ENCODE data around the gene SUSD6.
"Not testable (repeated sequence)": the region's sequence is repeated elsewhere in the genome, so short reads cannot be mapped to it uniquely, and the experiment has no call there.

Gene SUSD6

DNA sequence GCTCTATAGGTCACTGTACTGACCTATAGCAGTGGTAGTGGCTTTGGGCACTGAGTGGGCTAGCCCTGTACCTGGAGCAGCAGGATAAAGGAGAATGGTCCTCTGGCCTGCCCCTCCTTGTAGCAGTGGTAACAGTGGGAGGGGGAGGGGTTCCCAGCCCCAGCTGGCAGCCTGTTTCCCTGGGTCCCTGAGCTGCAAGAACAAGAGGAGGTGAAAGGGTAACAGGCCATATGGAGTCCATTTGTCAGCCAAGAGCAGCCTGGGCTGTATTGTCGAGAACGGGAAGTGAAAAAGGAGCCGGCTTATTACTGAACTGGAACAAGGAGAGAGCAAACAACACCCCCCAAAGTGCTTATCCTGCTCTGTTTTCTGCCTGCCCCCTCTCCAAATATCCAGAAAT is 81.7 kb downstream of the SUSD6 start:
- in situ Hi-C loops (cut with HindIII; ENCODE audit: low sequenced_read_pairs), result no loop called here

DNA sequence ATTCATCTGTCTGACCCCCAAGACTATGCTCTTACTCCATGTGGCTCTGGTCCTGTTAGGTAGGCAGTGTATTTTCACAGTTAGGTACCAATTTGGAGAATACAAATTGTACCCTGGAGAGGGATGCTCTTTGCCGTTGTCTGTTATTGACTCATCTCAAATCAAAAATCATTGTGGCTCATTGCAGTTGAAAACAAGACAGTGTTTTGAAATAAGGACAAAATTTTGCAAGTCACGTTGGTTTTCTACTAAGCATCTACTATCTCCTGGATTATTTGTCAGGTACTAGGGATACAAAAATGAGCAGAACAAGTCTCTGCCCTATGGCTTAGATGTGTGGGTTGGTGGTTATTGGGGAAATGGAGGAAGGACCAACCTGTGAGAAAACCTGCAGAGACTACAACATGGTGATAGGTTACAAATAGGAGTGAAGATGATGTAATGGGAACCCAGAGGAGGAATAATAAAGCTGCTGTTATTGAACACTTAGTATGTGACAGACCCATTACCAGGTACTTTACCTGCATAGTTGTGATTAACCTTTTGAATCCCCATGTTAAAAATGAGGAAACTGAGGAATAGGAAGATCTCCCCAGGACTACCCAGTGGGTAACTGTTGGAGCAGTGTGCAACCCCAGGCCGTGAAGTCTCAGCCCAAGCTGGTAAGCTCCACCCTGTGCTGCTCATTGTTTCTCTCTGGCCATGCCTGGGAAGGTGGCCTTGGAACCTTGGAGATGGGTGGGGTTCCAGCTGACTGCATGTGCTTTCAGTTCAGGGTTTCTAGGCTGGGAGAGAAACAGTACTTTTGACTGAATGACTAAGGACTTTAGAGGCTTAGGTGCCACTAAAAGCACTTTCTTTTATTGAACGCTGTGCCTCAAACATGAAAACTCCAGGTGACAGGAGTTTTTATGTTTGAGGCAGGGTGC is 82.7 kb downstream of the SUSD6 start:
- in situ Hi-C loops (cut with HindIII; ENCODE audit: low sequenced_read_pairs), result no loop called here

DNA sequence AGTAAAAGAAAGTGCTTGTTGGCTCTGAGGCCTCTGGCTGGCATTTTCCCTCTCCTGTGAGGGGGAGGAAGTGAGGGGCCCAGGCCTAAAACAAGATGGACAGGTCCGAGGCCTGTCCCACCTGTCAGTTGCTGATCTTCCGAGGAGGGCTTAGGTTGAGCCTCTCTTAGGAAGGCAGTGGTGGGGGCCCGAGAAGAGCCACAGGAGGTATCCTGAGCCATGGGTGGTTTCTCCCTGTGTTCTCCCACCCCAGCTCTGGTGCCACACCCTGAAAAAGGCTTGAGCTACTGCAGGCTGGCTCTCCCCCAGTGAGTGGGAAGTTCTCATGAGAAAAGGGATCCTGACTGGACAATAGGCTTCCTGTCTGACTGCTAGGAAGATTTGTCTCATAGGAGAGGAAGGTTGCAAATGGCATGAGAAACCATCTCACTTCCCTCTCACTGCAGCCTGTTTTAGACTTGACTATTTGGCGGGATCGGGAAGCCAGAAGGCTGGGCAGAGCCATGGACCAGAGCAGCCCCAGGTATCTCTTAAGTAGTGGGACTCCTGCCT is 83.4 kb downstream of the SUSD6 start:
- in situ Hi-C loops (cut with HindIII; ENCODE audit: low sequenced_read_pairs), result no loop called here

DNA sequence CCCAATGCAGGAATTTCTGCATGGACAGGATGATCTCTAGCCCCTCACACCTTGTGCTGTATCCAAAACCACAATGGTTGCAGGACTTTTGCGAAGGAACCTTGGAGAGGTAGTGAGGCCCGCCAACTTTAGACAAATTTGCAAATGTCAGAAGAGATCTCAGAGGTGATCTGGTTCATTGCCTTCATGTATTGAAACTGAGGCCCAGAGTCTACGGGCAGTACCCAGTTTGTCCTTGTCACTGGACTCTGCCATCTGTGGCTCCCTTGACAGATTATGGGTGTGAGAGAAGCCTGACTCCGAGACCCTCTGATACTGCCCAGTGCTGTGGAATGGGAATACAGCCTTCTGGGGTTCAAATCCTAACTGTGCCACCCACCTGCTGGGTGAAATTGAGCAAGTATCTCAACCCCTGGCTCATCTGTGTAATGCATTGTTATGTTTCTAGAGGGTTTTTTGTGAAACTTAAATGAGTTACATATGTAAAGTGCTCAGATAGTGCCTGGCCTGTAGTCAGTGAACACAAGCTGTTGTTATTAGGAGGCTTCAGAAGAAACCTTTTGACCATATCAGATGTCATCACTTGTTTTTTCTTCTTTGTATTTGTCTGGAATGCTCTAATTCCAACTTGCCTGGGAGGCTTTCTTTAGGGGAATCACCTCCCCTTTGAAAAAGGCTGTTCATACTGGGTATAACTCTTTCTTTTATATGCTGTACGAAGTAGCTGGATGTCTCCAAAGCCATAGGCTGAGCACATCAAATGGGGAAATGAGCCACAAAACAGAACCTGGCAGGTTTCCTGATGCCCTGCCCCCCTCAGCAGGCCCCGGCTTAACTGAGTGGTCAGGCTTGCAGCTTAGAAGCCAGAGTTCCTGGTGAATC is 84.2 kb downstream of the SUSD6 start:
- in situ Hi-C loops (cut with HindIII; ENCODE audit: low sequenced_read_pairs), result no loop called here

DNA sequence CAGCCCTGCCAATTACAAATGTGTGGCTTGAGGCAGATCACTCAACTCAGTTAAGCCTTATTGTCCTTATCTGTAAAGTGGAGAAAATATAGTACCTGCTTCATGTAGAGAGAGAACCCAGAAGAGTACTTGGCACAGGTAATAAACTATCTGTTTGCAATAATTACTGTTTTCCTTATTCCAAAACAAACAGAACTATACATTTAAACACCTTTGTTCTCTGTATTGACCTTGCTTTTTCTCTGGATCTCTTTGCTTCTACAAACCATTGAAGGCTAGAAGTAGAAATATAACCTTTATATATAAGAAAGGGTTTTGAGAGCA is 84.8 kb downstream of the SUSD6 start:
- in situ Hi-C loops (cut with HindIII; ENCODE audit: low sequenced_read_pairs), result no loop called here

DNA sequence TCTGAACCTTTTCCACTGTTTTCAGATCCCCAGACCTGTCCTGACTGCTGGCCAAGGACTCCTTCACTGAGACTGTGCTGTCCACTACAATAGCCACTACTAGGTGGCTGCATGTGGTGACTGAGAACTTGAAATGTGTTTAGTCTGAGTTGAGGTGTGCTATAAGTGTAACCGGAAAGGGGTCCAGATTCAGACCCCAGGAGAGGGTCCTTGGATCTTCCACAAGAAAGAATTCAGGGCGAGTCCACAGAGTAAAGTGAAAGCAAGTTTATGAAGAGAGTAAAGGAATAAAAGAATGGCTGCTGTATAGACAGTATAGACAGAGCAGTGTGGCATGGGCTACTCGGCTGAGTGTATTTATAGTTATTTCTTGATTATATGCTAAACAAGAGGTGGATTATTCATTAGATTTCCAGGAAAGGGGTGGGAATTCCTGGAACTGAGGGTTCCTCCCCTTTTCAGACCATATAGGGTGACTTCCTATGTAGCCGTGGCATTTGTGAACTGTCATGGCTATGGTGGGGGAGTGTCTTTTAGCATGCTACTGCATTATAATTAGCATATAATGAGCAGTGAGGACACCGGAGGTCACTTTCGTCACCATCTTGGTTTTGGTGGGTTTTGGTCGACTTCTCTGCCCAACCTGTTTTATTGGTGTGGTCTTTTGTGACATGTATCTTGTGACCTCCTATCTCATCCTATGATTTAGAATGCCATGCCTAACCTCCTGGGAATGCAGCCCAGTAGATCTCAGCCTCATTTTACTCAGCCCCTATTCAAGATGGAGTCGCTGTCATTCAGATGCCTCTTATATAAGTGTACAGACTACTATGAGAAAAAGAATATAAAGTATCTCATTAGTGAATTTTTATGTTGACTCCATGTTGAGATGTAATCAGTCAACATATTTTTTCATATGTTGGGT is 85.5 kb downstream of the SUSD6 start:
- in situ Hi-C loops (cut with HindIII; ENCODE audit: low sequenced_read_pairs), result no loop called here

DNA sequence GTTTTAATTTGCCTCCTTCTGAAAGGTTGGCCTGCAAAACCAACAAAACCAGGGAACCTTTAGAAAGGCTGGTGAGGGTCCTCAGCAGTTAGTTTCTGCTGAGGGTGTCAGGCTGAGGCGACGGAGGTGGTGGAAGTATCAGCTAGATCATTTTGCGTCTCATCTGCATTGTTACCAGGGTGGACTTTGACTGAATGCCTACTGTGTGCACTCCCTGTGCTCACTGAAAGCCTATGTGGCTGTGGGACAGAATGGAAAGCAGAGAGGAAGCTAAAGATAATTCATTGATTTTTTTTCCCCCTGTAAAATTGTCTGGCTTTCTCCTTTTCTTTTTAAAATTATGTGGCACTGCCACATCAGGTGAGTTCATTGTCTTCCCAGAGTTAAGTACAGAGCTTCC is 87.2 kb downstream of the SUSD6 start:
- in situ Hi-C loops (cut with HindIII; ENCODE audit: low sequenced_read_pairs), result no loop called here

DNA sequence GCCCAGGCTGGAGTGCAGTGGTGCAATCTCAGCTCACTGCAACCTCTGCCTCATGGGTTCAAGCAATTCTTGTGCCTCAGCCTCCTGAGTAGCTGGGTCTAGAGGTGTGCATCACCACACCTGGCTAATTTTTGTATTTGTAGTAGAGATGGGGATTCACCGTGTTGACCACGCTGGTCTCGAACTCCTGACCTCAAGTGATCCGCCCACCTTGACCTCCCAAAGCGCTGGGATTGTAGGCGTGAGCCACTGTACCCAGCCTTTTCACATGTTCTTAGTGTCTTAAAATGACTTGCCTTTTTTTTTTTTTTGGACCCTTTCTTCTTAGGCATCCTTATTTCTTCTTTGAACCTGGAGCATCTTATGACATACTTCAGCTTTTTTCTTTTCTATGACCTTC is 87.8 kb downstream of the SUSD6 start:
- in situ Hi-C loops (cut with HindIII; ENCODE audit: low sequenced_read_pairs), result not testable (repeated sequence)

DNA sequence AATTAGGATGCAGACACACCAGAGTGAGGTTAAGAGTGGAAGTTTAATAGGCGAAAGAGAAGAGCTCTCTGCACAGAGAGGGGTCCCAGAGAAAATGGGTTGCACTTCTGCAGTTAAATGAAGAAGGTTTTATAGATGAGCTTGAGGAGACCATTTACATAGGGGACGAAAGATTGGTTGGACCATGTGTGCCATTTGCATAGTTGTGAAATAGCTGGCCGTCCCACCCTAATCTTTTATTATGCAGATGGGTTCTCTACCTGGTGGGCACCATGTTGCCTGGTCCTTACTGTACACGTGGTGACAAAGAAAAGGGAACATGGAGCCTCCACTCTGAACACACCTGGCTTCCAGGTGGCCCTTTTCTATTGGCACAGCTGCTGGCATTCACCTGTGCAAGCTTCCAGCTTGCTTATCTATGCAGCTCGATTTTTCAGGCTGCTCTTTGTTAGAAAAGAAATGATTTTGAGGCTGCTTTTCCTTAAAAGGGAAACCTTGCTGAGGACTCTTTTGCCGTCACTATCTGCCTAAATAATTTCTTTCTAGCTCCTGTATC is 88.4 kb downstream of the SUSD6 start:
- in situ Hi-C loops (cut with HindIII; ENCODE audit: low sequenced_read_pairs), result loop anchor here (5.0 kb wide), 1 partner anchor 103 kb away; no protein-coding TSS in a partner anchor

DNA sequence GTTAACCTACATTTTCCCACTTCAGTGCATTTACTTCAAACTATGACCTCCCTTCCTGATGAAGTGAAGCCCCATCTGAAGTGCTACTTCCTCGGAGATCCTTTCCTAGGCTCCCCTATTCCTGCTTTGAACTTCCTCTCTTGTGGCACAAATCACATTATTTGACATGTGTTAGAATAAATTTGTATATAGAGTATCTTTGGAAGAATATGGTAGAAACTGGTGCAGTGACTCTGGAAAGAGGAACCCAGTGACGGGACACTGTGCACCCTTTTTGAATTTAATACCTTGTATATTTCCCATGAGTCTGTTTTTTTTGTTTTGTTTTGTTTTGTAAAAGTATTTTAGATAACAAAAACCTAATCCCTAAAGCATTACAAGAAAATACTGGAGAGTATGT is 89.2 kb downstream of the SUSD6 start:
- in situ Hi-C loops (cut with HindIII; ENCODE audit: low sequenced_read_pairs), result loop anchor here (5.0 kb wide), 1 partner anchor 103 kb away; no protein-coding TSS in a partner anchor

DNA sequence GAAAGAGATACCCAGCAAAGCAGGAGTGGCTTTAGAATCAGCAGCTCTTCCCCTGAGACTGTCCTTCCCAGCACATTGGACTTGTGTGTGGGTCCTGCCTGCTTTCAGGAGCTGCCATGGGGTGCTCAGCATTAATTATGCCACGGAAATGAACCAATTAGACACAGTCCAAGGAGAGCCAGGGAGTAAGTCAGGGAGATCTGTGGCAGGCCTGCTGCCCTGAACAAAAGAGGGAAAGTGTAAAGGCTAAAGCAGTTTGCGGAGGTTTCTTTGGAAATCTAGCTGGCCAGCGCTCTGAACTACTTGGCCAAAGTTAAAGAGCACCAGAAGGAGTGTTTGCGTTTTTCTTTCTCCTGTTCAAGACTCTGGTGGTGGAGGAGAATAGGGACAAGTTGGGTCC is 89.9 kb downstream of the SUSD6 start:
- in situ Hi-C loops (cut with HindIII; ENCODE audit: low sequenced_read_pairs), result loop anchor here (5.0 kb wide), 1 partner anchor 104 kb away; no protein-coding TSS in a partner anchor

DNA sequence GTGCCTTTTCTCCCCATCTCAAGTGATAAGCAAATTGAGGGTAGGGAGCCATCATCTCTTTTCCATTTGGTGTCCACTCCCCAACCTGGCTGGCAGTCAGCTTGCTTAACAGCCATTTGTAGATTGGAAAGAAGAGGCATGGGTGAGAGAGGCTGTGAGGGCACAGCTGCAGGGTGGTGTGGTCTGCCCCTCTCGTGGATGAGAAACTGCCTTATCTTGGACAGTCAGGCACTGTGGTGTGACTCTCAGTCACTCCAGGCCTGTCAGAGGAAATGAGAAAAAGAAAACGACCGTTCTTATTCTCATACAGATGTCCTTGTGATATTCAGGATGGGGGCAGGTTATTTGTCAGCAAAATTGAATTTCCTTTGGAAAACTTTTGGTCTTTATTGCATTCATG is 90.5 kb downstream of the SUSD6 start:
- in situ Hi-C loops (cut with HindIII; ENCODE audit: low sequenced_read_pairs), result loop anchor here (5.0 kb wide), 1 partner anchor 105 kb away; no protein-coding TSS in a partner anchor

DNA sequence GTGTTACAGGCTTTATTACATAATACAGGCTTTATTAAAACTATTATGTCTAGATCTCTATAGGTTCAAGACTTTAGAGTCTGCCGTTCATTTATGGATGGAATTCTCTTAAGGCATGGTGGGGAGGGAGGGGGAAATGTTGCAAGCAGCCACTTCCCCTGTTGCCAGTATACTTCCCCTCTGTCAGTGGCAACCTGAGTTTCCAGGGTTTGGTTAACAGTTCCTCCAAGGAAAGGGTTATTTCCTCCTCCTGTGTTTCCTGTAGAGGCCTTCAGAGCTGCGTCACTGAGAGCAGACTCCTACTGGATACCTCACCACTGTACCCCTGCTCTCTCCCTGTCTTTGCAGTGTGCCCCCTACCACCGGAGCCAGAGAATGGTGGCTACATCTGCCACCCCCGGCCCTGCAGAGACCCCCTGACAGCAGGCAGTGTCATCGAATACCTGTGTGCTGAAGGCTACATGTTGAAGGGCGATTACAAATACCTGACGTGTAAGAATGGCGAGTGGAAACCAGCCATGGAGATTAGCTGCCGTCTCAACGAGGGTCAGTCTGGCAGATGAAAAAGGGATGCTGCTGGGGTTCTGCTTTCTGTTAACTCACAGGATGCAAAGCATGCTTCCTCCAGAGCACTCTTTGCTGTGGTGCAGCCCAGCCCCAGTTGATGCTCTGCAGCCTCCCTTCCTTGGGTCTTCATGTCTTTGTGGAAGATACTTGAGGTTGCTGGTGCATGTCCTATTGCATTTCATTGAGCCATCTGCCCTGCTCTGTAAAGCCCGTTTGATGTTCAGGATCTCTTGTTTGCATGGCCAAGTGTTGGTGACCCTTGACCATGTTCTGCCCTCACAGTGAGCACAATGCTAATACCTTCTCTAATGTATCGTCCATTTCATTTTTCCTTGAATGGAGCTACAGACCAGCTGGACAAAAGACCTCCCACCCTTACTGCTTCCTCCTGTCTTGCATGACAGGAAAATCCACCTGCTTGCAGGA is 91.9 kb downstream of the SUSD6 start:
- in situ Hi-C loops (cut with HindIII; ENCODE audit: low sequenced_read_pairs), result loop anchor here (5.0 kb wide), 1 partner anchor 106 kb away; no protein-coding TSS in a partner anchor

DNA sequence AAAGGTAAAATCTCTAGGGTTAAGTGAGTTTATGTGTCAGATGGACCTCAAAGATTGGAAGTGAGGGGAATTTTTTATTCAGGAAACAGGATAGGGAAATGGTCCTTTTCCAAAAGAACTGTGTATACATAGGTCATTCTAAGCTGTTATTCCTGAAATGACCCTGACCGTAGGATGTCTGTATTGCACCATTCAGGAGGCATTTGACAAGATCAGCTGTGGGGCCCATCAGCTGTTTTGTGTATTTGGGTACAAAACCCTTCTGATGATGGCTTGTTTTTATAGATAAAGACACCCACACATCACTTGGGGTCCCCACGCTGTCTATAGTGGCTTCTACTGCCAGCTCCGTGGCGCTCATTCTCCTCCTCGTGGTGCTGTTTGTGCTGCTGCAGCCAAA is 92.9 kb downstream of the SUSD6 start:
- in situ Hi-C loops (cut with HindIII; ENCODE audit: low sequenced_read_pairs), result loop anchor here (5.0 kb wide), 1 partner anchor 107 kb away; no protein-coding TSS in a partner anchor

DNA sequence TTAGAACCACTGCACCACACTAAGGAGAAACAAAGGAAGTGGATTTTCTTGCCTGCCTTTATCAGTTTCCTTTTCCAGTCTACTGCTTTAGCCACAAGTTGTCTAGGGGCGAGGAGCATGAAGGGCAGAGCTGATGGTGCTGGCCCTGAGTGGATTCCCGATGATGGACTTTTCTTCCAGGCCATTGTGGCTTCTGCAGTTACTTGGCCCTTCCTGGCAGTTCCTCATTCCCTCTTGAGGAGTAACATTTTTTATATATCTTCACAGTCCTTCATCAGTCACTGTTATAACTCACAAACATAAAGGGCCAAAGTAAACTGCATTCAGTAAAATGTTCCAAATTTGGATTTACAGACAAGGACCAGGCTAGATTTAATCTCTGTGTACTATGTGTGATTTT is 94.3 kb downstream of the SUSD6 start:
- in situ Hi-C loops (cut with HindIII; ENCODE audit: low sequenced_read_pairs), result no loop called here

DNA sequence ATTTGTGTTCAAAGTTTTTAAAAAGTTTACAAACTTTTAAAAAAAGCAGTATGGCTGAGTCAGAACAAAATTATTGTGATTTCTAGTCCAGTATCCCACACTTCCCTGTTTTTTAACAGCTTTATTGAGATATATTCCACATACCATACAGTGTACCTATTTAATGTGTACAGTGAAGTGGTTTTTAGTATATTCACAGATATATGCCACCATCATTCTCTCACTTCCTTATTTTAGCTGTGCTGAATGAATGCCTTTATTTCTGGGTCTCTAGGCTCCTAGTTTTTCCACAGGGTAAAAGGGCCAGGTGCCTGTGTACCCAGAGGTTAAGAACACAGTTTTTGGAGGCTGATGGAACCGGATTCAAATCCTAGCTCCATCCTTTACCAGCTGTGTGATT is 96.7 kb downstream of the SUSD6 start:
- in situ Hi-C loops (cut with HindIII; ENCODE audit: low sequenced_read_pairs), result no loop called here

DNA sequence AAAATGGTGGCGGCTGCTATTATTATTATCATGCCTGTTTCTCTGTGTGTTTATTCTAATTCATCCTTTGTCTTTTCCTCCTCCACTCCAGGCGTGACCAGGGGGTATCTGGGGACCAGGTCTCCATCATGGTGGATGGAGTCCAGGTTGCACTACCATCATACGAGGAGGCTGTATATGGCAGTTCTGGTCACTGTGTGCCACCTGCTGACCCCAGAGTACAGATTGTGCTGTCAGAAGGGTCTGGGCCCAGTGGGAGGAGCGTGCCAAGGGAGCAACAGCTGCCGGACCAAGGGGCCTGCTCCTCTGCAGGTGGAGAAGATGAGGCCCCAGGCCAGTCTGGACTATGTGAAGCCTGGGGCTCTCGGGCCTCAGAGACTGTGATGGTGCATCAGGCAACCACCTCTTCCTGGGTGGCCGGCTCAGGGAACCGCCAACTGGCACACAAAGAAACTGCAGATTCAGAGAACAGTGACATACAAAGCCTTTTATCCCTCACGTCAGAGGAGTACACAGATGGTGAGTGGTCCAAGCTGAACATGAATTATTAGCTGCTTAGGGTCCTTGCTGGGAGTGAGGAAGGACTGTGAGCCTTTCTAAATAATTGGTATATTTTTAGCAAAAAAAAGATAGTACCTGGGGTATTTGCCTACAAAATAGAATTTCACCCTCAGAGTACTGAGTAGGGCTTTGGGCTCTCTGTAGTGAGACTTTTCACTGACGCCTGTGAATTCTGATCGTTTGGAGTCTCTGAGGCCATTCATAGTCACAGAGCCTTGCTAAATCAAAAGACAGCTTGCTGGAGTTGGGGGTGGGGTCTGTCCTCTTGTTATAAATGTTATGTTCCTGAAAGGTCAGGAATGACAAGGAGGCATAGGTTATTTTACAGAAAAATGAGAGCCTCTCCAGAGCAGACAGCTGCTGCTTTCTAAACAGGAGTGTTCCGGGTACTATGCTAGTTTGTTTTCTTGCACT is 97.5 kb downstream of the SUSD6 start:
- in situ Hi-C loops (cut with HindIII; ENCODE audit: low sequenced_read_pairs), result no loop called here

DNA sequence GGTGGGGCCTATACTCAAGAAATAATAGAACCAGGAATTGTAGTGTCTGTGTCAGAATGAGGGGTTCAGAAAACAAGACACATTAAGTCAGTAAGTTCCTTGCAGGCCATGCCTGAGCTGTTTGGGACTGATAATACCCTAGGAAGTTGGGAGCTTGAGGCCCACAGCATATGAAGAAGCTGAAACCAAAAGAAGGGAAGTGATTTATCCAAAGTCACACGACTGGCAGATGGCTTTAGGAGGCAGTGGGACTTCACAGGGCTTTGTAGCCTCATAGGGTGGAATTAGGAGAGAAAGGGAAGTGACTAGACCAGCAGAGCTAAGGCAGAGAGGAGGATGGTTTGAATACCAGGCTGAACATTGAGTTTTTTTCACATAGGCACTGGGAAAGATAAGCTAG is 99.0 kb downstream of the SUSD6 start:
- in situ Hi-C loops (cut with HindIII; ENCODE audit: low sequenced_read_pairs), result no loop called here
